ENCODE data around the gene ARHGEF39.

GRCh38 chr9:35682520-35683315 is 17.7 kb upstream of the ARHGEF39 start:
- TF ChIP-seq POLR2AphosphoS5 (IDR thresholded peaks at IDR 0.05; ENCODE audit: low read depth, low read length), result no peak
- TF ChIP-seq POLR2A (IDR thresholded peaks at IDR 0.05; ENCODE audit: low read depth, low read length), result no peak
